Stomach smooth muscle (tissue), 2 donors: ENCODE measurements around the gene CADPS2.

Source experiments
- H3K27ac ChIP-seq: one replicate; pipeline ENCODE4 v1.7.0; 2013; ENCODE audit warnings: mild to moderate bottlenecking, low read length, inconsistent platforms
- H3K27me3 ChIP-seq, 2 donors: one replicate each; pipeline ENCODE4 v1.7.0; 2013; ENCODE audit warnings: low read length in 2 of 2; ENCODE audit not compliant: insufficient read depth in 2 of 2, control insufficient read depth in 1 of 2
- H3K36me3 ChIP-seq, 2 donors: one replicate each; pipeline ENCODE4 v1.7.0; 2013; ENCODE audit warnings: low read length in 2 of 2; ENCODE audit not compliant: control insufficient read depth in 2 of 2, insufficient read depth in 2 of 2
- H3K4me1 ChIP-seq: one replicate; pipeline ENCODE4 v1.7.0; 2013; ENCODE audit warnings: low read length; ENCODE audit not compliant: control insufficient read depth, insufficient read depth
- H3K4me3 ChIP-seq, 2 donors: one replicate each; pipeline ENCODE4 v1.7.0; 2013; ENCODE audit warnings: low read length in 2 of 2
- H3K9ac ChIP-seq, 2 donors: one replicate each; pipeline ENCODE4 v1.7.0; 2013; ENCODE audit warnings: low read length in 2 of 2, mild to moderate bottlenecking in 1 of 2
- H3K9me3 ChIP-seq, 2 donors: one replicate each; pipeline ENCODE4 v1.7.0; 2013; ENCODE audit warnings: low read length in 2 of 2; ENCODE audit not compliant: control insufficient read depth in 2 of 2
- donor health status: healthy.
- donor health status: Pancreatic carcinoma.

CADPS2 gene

GRCh38 chr7:122412441-122412840, 473.8 kb downstream of the CADPS2 start:
- no peak overlapping the region for H3K4me3 ChIP-seq
- H3K9ac ChIP-seq, result no peak overlapping the region
- H3K27ac ChIP-seq, result no peak overlapping the region
- no peaks in the 10 kb centered on the region for H3K9me3 ChIP-seq
- no peaks in the 10 kb centered on the region for H3K27me3 ChIP-seq
- H3K4me1 ChIP-seq, result no peaks in the 10 kb centered on the region
- H3K36me3 ChIP-seq, result no peaks in the 10 kb centered on the region

- Histone ChIP-seq H3K36me3 (no peaks in the 10 kb centered on the region), H3K27ac (no peak overlapping the region), H3K4me3 (no peak overlapping the region), H3K9ac (no peak overlapping the region), H3K4me1 (no peaks in the 10 kb centered on the region), H3K9me3 (no peaks in the 10 kb centered on the region), H3K27me3 (no peaks in the 10 kb centered on the region)
Measured at GRCh38 chr7:122407195-122407594, 479.1 kb downstream of the CADPS2 start.

GRCh38 chr7:122403113-122403512, 483.1 kb downstream of the CADPS2 start:
- no peaks in the 10 kb centered on the region for H3K27me3 ChIP-seq
- no peak overlapping the region for H3K9ac ChIP-seq
- H3K9me3 ChIP-seq, result no peaks in the 10 kb centered on the region
- no peaks in the 10 kb centered on the region for H3K36me3 ChIP-seq
- H3K27ac ChIP-seq, result no peak overlapping the region
- H3K4me3 ChIP-seq, result no peak overlapping the region
- H3K4me1 ChIP-seq, result no peaks in the 10 kb centered on the region

GRCh38 chr7:122402235-122402634, 484.0 kb downstream of the CADPS2 start:
- H3K36me3 ChIP-seq, result no peaks in the 10 kb centered on the region
- no peaks in the 10 kb centered on the region for H3K27me3 ChIP-seq
- H3K9ac ChIP-seq, result no peak overlapping the region
- H3K4me3 ChIP-seq, result no peak overlapping the region
- H3K9me3 ChIP-seq, result no peaks in the 10 kb centered on the region
- H3K4me1 ChIP-seq, result no peaks in the 10 kb centered on the region
- no peak overlapping the region for H3K27ac ChIP-seq

GRCh38 chr7:122397381-122397780, 488.9 kb downstream of the CADPS2 start:
- Histone ChIP-seq H3K9ac (no peak overlapping the region), H3K36me3 (no peaks in the 10 kb centered on the region), H3K27ac (no peak overlapping the region), H3K4me3 (no peak overlapping the region), H3K9me3 (no peaks in the 10 kb centered on the region), H3K27me3 (no peaks in the 10 kb centered on the region), H3K4me1 (no peaks in the 10 kb centered on the region)

- no peaks in the 10 kb centered on the region for H3K27me3 ChIP-seq
- H3K27ac ChIP-seq, result no peak overlapping the region
- no peaks in the 10 kb centered on the region for H3K4me1 ChIP-seq
- H3K9me3 ChIP-seq, result no peaks in the 10 kb centered on the region
- no peak overlapping the region for H3K9ac ChIP-seq
- H3K4me3 ChIP-seq, result no peak overlapping the region
- no peaks in the 10 kb centered on the region for H3K36me3 ChIP-seq
Measured at GRCh38 chr7:122394512-122394911, 491.7 kb downstream of the CADPS2 start.

- H3K36me3 ChIP-seq, result peaks cover 0 to 3% of the 10 kb centered on the region in 2 donors
- no peak overlapping the region for H3K27ac ChIP-seq
- no peak overlapping the region for H3K9ac ChIP-seq
- H3K9me3 ChIP-seq, result no peaks in the 10 kb centered on the region
- no peaks in the 10 kb centered on the region for H3K27me3 ChIP-seq
- H3K4me3 ChIP-seq, result no peak overlapping the region
- H3K4me1 ChIP-seq, result no peaks in the 10 kb centered on the region
Measured at GRCh38 chr7:122384528-122384927, 501.7 kb downstream of the CADPS2 start.

GRCh38 chr7:122383934-122384333, 502.3 kb downstream of the CADPS2 start:
- H3K27me3 ChIP-seq, result no peaks in the 10 kb centered on the region
- H3K9ac ChIP-seq, result no peak overlapping the region
- H3K4me3 ChIP-seq, result no peak overlapping the region
- H3K9me3 ChIP-seq, result no peaks in the 10 kb centered on the region
- peaks cover 0 to 3% of the 10 kb centered on the region in 2 donors for H3K36me3 ChIP-seq
- no peak overlapping the region for H3K27ac ChIP-seq
- H3K4me1 ChIP-seq, result no peaks in the 10 kb centered on the region

- H3K27me3 ChIP-seq, result no peaks in the 10 kb centered on the region
- H3K9ac ChIP-seq, result no peak overlapping the region
- H3K9me3 ChIP-seq, result no peaks in the 10 kb centered on the region
- H3K27ac ChIP-seq, result no peak overlapping the region
- no peak overlapping the region for H3K4me3 ChIP-seq
- H3K4me1 ChIP-seq, result no peaks in the 10 kb centered on the region
- H3K36me3 ChIP-seq, result peaks cover 0 to 3% of the 10 kb centered on the region in 2 donors
Measured at GRCh38 chr7:122380992-122381391, 505.3 kb downstream of the CADPS2 start.

GRCh38 chr7:122379491-122379890, 506.8 kb downstream of the CADPS2 start:
- no peak overlapping the region for H3K27ac ChIP-seq
- no peaks in the 10 kb centered on the region for H3K27me3 ChIP-seq
- H3K4me3 ChIP-seq, result no peak overlapping the region
- H3K9me3 ChIP-seq, result no peaks in the 10 kb centered on the region
- no peaks in the 10 kb centered on the region for H3K36me3 ChIP-seq
- no peak overlapping the region for H3K9ac ChIP-seq
- no peaks in the 10 kb centered on the region for H3K4me1 ChIP-seq

- Histone ChIP-seq H3K27me3 (no peaks in the 10 kb centered on the region), H3K4me1 (no peaks in the 10 kb centered on the region), H3K36me3 (no peaks in the 10 kb centered on the region), H3K27ac (no peak overlapping the region), H3K9ac (no peak overlapping the region), H3K9me3 (no peaks in the 10 kb centered on the region), H3K4me3 (no peak overlapping the region)
Measured at GRCh38 chr7:122369756-122370155, 516.5 kb downstream of the CADPS2 start.
